ENCODE data around the gene RNF223. TPM values are rescaled to one million over a fixed set of nuclear protein-coding genes. Genes with fewer than 3 reads are reported as not detected.
"Not testable (repeated sequence)": the region's sequence is repeated elsewhere in the genome, so short reads cannot be mapped to it uniquely, and the experiment has no call there.

Gene RNF223
- total RNA-seq, 1 donor: not detected

GRCh38 chr1:1035291-1035943 is 38.7 kb downstream of the RNF223 start:
- no peak overlapping the region for H3K4me3 ChIP-seq (ENCODE audit: low read depth, low read length)
- no peak for TF ChIP-seq CTCF (IDR thresholded peaks at IDR 0.05; ENCODE audit: insufficient read depth, low read depth, low read length)
- DNase-seq (ENCODE audit: low read depth): no peak

GRCh38 chr1:1034439-1034781 is 39.7 kb downstream of the RNF223 start:
- DNase-seq (ENCODE audit: low read depth): no peak
- no peak for TF ChIP-seq CTCF (IDR thresholded peaks at IDR 0.05; ENCODE audit: insufficient read depth, low read depth, low read length)
- H3K4me3 ChIP-seq (ENCODE audit: low read depth, low read length): no peak overlapping the region

GRCh38 chr1:1033731-1034438 is 40.2 kb downstream of the RNF223 start:
- no peak for DNase-seq (ENCODE audit: low read depth)
- peak overlapping the region; percentile 34 for H3K4me3 ChIP-seq (ENCODE audit: low read depth, low read length)
- no peak for TF ChIP-seq CTCF (IDR thresholded peaks at IDR 0.05; ENCODE audit: insufficient read depth, low read depth, low read length)

GRCh38 chr1:1033009-1033587 is 41.0 kb downstream of the RNF223 start:
- peak overlapping the region; percentile 54 for H3K4me3 ChIP-seq (ENCODE audit: low read depth, low read length)
- TF ChIP-seq CTCF (IDR thresholded peaks at IDR 0.05; ENCODE audit: insufficient read depth, low read depth, low read length): peak; percentile 75
- DNase-seq (ENCODE audit: low read depth): peak; percentile 86

GRCh38 chr1:1032424-1032823 is 41.7 kb downstream of the RNF223 start:
- TF ChIP-seq CTCF (IDR thresholded peaks at IDR 0.05; ENCODE audit: insufficient read depth, low read depth, low read length): no peak
- DNase-seq (ENCODE audit: low read depth): no peak
- no peak overlapping the region for H3K4me3 ChIP-seq (ENCODE audit: low read depth, low read length)

- TF ChIP-seq CTCF (IDR thresholded peaks at IDR 0.05; ENCODE audit: insufficient read depth, low read depth, low read length): no peak
- DNase-seq (ENCODE audit: low read depth): no peak
- no peak overlapping the region for H3K4me3 ChIP-seq (ENCODE audit: low read depth, low read length)
Measured at GRCh38 chr1:1031659-1032235, 42.4 kb downstream of the RNF223 start.

- DNase-seq (ENCODE audit: low read depth); H3K4me3 ChIP-seq (ENCODE audit: low read depth, low read length): not testable (repeated sequence)
Measured at GRCh38 chr1:1030867-1031658, 43.0 kb downstream of the RNF223 start.
